ENCODE data around the gene SMIM3. TPM values are rescaled to one million over a fixed set of nuclear protein-coding genes. Genes with fewer than 3 reads are reported as not detected.

Gene SMIM3
- polyA plus RNA-seq, 2 of the 4 experiments (the other 2 are of a cell fraction) = 4.5 to 4.6 TPM

DNA sequence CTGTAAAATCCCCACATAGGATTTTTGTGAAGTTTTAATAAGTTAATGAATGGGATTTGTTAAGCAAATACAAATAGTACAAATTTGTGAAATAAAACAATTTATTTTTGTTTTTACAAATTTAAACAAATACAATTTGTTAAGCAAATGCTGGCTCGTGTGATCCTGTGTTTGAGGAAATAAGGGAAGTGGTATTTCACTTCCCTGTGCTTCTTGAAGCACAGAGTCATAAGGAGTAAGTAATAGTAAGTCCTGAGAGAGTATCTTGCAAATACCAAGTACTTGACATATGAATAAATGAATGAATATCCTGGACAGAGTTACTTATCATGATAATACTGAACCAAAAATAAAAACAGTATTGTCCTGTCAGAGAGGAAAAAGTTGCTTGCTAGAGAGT is 9.1 kb downstream of the SMIM3 start:
- H3K4me1 ChIP-seq = peaks cover 7% of the 10 kb centered on the region; the same call in 1 of the 3 replicates
- CTCF ChIA-PET = interaction anchor here (1.3 to 5.1 kb wide), 2 partner anchors 9 to 14 kb away, joined by 4 to 33 read pairs; partner anchors contain the start of gene SMIM3
- POLR2A ChIA-PET = no interaction called here
- FAIRE-seq (no peak), ATAC-seq (no peak), DNase-seq (ENCODE audit: low read depth in 1 of 2, low spot score in 1 of 2) (no peak)
- no peak overlapping the region for H3K4me2 ChIP-seq
- TF ChIP-seq NPAS2 (CRISPR knock-in tag; IDR thresholded peaks at IDR 0.05; ENCODE audit: borderline replicate concordance) (no peak), FOSL2 (IDR thresholded peaks at IDR 0.05) (no peak), FOSL2 (CRISPR knock-in tag; IDR thresholded peaks at IDR 0.05) (no peak), TP53 (CRISPR knock-in tag; IDR thresholded peaks at IDR 0.05) (no peak), MYC (IDR thresholded peaks at IDR 0.05; ENCODE audit: borderline replicate concordance, low read length) (no peak), ZNF302 (CRISPR knock-in tag; IDR thresholded peaks at IDR 0.05) (no peak), ZFP36 (IDR thresholded peaks at IDR 0.05; ENCODE audit: borderline replicate concordance, partially characterized antibody) (no peak), HOXB5 (CRISPR knock-in tag; IDR thresholded peaks at IDR 0.05) (no peak), MAZ (IDR thresholded peaks at IDR 0.05; ENCODE audit: borderline replicate concordance, low read depth, low read length) (no peak), RAD21 (conservative IDR thresholded peaks at IDR 0.05 in 1 of 2, IDR thresholded peaks at IDR 0.05 in 1 of 2) (no peak), NR3C1 (IDR thresholded peaks at IDR 0.05) (no peak), HEYL (CRISPR knock-in tag; IDR thresholded peaks at IDR 0.05) (no peak), RARB (CRISPR knock-in tag; IDR thresholded peaks at IDR 0.05) (no peak)
- TF ChIP-seq, protein P1, sequence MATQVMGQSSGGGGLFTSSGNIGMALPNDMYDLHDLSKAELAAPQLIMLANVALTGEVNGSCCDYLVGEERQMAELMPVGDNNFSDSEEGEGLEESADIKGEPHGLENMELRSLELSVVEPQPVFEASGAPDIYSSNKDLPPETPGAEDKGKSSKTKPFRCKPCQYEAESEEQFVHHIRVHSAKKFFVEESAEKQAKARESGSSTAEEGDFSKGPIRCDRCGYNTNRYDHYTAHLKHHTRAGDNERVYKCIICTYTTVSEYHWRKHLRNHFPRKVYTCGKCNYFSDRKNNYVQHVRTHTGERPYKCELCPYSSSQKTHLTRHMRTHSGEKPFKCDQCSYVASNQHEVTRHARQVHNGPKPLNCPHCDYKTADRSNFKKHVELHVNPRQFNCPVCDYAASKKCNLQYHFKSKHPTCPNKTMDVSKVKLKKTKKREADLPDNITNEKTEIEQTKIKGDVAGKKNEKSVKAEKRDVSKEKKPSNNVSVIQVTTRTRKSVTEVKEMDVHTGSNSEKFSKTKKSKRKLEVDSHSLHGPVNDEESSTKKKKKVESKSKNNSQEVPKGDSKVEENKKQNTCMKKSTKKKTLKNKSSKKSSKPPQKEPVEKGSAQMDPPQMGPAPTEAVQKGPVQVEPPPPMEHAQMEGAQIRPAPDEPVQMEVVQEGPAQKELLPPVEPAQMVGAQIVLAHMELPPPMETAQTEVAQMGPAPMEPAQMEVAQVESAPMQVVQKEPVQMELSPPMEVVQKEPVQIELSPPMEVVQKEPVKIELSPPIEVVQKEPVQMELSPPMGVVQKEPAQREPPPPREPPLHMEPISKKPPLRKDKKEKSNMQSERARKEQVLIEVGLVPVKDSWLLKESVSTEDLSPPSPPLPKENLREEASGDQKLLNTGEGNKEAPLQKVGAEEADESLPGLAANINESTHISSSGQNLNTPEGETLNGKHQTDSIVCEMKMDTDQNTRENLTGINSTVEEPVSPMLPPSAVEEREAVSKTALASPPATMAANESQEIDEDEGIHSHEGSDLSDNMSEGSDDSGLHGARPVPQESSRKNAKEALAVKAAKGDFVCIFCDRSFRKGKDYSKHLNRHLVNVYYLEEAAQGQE (IDR thresholded peaks at IDR 0.05) = no peak
- TF ChIP-seq, protein P2, sequence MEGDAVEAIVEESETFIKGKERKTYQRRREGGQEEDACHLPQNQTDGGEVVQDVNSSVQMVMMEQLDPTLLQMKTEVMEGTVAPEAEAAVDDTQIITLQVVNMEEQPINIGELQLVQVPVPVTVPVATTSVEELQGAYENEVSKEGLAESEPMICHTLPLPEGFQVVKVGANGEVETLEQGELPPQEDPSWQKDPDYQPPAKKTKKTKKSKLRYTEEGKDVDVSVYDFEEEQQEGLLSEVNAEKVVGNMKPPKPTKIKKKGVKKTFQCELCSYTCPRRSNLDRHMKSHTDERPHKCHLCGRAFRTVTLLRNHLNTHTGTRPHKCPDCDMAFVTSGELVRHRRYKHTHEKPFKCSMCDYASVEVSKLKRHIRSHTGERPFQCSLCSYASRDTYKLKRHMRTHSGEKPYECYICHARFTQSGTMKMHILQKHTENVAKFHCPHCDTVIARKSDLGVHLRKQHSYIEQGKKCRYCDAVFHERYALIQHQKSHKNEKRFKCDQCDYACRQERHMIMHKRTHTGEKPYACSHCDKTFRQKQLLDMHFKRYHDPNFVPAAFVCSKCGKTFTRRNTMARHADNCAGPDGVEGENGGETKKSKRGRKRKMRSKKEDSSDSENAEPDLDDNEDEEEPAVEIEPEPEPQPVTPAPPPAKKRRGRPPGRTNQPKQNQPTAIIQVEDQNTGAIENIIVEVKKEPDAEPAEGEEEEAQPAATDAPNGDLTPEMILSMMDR (IDR thresholded peaks at IDR 0.05) = no peak
- TF ChIP-seq, protein P3, sequence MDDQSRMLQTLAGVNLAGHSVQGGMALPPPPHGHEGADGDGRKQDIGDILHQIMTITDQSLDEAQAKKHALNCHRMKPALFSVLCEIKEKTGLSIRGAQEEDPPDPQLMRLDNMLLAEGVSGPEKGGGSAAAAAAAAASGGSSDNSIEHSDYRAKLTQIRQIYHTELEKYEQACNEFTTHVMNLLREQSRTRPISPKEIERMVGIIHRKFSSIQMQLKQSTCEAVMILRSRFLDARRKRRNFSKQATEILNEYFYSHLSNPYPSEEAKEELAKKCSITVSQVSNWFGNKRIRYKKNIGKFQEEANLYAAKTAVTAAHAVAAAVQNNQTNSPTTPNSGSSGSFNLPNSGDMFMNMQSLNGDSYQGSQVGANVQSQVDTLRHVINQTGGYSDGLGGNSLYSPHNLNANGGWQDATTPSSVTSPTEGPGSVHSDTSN (IDR thresholded peaks at IDR 0.05) = no peak
- no peak overlapping the region for H3K27ac ChIP-seq
- peaks cover 13% of the 10 kb centered on the region; the same call in 2 of the 3 replicates for H3K9me3 ChIP-seq
- H3K4me3 ChIP-seq = no peak overlapping the region
- 11% methylated on average over 1 of the region's 1 CpG for WGBS (ENCODE audit: missing lambda C conversion rate)

DNA sequence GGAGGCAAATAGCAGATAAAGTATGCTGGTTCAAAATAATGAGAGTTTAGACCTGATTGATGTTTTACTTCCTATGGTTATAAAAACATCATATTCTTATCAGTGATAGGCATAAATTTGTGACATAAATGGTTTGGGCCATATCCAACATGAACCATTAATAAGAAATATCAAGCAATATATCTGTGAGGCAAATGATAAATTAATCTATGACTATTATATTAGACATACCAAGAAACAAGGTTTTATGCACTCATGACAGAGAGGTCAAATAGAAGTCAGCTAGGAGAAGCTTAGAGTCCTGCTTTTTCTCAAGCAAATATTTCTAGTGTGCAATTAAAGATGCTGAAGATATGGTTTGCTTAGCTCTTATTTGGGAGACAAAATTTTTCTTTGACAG is 10.4 kb downstream of the SMIM3 start:
- ATAC-seq = no peak

More for the DNA sequence above, 10.4 kb downstream of the SMIM3 start:
- CTCF ChIA-PET = interaction anchor here (1.3 to 5.1 kb wide), 4 partner anchors 8 to 326 kb away, joined by 4 to 33 read pairs (median 10); partner anchors contain the start of gene SMIM3
- FAIRE-seq (peak; percentile 72), DNase-seq (ENCODE audit: low read depth in 1 of 2, low spot score in 1 of 2) (no peak)
- Histone ChIP-seq H3K4me2 (no peak overlapping the region), H3K4me3 (no peak overlapping the region), H3K4me1 (peaks cover 7% of the 10 kb centered on the region; the same call in 1 of the 3 replicates), H3K27ac (no peak overlapping the region), H3K9me3 (peaks cover 13% of the 10 kb centered on the region; the same call in 2 of the 3 replicates)
- POLR2A ChIA-PET = no interaction called here
- TF ChIP-seq HOXB5 (CRISPR knock-in tag; IDR thresholded peaks at IDR 0.05) (no peak), GATA3 (IDR thresholded peaks at IDR 0.05; ENCODE audit: borderline replicate concordance) (no peak), MYC (IDR thresholded peaks at IDR 0.05; ENCODE audit: borderline replicate concordance, low read length) (no peak)
- TF ChIP-seq, protein P4, sequence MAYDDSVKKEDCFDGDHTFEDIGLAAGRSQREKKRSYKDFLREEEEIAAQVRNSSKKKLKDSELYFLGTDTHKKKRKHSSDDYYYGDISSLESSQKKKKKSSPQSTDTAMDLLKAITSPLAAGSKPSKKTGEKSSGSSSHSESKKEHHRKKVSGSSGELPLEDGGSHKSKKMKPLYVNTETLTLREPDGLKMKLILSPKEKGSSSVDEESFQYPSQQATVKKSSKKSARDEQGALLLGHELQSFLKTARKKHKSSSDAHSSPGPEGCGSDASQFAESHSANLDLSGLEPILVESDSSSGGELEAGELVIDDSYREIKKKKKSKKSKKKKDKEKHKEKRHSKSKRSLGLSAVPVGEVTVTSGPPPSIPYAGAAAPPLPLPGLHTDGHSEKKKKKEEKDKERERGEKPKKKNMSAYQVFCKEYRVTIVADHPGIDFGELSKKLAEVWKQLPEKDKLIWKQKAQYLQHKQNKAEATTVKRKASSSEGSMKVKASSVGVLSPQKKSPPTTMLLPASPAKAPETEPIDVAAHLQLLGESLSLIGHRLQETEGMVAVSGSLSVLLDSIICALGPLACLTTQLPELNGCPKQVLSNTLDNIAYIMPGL (CRISPR knock-in tag; IDR thresholded peaks at IDR 0.05; ENCODE audit: borderline replicate concordance) = no peak

Data from A549 (cell line).